GDM1 (cell line): ENCODE data around the gene MCTP1.

Source experiments
- DNase-seq: peaks from one replicate; lab custom pipeline; 2025; lab: John Stamatoyannopoulos, UW

Gene MCTP1

DNA sequence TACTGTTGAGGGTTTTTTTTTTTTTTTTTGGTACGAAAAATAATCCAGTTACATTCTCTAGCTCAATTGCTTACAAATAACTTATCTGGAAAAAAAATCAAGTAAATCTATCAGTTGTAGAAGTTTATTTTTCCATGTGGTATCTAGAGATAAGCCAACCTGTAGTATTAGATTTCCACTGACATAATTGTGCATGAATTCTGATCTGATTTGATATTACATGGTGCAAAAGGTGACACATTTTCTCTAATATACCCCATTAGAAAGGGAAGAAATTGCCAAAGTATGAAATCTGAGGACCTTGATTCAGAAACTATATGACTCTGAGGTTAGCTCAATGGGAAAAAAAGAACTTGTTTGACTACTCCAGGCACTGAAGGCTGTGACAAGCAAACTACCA, 524.9 kb downstream of the MCTP1 start:
- DNase-seq: no peak

DNA sequence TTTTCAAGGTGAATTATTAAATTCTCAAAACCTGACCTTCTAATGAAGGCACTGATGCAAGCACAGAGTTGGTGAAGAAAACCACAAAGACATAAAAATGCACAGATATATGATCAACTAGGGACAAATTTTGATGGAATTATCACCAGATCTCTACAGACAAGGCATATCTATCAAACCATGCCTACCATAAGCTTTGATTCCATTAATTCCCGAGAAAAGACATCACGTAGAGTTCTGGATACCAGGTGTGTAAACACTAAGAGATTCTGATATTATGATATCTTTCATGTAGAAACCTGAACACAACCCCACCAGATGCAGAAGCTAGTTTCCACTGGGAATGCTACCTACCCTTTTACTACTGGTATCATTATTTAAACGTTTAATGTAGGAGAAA, 525.9 kb downstream of the MCTP1 start:
- DNase-seq: no peak

DNA sequence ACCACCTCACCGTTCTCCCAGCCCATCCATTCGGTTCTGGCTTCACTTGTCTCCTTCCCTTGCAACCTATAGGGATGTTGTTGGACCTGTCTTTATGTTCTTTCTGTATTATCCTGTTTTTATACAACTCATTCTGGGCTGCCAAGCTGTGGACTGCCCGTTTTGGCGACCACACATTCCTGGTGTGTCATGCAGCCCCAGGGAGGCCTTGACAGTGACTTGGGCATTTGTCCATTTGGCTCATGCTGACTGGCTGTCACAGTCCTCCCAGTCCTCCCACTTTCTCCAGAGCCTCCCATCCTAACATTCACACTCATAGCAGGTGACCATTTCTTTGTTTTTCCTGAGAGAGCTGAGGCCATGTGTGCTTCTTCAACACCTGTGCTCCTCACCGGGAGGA, 530.1 kb downstream of the MCTP1 start:
- DNase-seq: no peak

DNA sequence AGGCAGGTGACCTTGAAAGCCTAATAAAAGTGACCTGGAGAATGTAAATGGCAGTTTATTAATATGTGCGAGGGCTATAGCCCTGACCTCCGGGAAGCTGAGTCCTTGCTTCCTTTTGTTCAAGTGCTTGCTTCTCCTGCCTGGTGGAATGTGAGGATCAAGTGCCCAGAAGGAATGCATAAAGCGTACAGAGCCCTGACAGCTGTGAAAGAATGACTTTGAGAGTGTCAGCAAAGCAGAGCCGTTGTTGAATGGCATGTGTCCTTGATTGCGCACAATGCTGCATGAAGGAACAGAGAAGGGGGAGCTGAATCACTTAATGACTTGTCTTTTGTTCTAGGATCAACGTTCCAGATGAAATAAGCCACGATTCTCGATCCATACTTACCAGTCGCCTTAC, 533.4 kb downstream of the MCTP1 start:
- DNase-seq: no peak

DNA sequence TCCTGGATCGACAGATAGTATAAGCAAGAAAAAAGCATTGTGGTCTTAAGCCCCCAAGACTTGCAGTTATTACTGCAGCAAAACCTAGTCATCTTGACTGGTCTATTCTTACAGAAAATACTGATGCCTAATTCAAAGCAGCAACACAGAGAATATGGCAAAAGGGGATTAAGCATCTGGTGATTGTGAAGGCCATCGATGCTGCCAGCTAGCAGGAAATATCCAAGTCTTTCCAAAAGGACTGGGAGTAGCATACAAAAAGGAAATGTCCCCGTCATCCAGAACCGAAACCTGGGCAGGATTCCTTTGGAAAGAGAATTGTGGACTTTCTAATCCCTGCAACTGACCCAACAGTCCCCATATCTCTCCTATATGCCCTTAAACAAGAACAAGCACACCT, 534.2 kb downstream of the MCTP1 start:
- DNase-seq: no peak

DNA sequence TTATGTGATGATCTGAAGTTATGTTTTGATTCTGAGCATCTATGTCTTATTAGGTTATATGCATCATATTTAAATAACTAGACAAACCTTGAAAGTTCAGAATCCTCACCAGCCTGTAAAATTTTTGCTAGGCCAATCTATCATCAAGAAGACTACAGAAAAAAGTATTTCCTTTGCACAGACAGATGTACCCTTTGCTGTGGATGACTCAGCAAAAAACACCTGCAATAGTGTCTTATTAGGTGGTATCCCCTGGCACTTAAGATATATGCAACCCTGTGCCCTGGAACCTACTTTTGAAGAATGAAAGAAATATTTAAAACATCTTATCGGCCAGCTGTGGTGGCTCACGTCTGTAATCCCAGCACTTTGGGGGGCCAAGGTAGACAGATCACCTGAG, 535.9 kb downstream of the MCTP1 start:
- no peak for DNase-seq

DNA sequence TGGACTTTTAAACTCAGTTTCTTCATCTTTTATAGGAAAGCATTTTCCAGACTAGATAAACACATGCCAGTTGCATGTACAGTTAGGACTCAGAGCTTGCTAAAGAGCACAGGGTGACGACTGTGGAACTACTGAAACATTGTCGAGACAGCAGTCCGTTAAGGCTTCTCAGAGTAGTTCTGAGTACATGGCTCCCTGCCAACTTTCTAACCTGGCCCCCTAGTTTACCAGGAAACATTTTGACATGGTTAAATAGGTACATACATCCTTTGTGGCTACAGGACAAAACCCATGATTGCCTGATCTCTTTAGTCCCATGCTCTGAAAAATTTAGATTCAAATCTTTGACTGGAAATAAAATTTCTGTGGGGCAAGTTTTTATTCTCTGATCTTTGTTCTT, 536.7 kb downstream of the MCTP1 start:
- no peak for DNase-seq

DNA sequence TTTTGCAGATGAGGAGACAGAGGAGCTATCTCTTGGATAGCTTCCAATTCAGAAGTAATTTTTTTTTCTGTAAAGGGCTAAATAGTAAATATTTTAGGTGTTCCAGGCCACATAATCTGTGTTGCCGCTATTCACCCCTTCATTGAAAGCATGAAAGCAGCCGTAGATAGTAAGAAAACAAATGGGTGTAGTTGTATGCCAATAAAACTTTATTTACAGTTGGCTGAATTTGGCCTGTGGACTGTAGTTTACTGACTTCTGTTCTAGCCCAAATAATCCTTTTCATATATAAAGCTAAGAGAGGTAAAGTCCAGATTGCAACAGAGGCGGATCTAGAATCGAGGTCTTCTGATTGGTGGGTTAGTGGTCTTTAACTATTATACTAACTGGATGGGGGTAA, 537.5 kb downstream of the MCTP1 start:
- no peak for DNase-seq

DNA sequence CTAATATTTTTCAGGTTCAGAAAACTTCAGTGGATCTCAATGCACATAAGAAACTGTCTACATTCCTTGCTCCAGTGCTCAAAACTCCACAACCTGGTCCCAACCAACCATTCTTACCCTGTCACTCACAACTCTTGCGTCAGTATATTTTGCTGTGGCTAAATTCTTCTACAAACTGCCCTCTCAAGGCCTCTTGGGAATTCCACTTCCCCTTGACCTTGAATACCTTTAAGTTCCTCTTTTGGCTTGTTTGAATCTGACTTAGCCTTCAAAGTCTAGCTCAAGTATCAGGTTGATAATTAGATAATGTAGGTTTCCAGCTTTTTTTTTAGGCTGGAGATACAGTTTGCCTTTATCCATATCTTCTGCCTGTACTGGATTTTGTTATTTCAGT, 538.2 kb downstream of the MCTP1 start:
- DNase-seq: peak; percentile 65

DNA sequence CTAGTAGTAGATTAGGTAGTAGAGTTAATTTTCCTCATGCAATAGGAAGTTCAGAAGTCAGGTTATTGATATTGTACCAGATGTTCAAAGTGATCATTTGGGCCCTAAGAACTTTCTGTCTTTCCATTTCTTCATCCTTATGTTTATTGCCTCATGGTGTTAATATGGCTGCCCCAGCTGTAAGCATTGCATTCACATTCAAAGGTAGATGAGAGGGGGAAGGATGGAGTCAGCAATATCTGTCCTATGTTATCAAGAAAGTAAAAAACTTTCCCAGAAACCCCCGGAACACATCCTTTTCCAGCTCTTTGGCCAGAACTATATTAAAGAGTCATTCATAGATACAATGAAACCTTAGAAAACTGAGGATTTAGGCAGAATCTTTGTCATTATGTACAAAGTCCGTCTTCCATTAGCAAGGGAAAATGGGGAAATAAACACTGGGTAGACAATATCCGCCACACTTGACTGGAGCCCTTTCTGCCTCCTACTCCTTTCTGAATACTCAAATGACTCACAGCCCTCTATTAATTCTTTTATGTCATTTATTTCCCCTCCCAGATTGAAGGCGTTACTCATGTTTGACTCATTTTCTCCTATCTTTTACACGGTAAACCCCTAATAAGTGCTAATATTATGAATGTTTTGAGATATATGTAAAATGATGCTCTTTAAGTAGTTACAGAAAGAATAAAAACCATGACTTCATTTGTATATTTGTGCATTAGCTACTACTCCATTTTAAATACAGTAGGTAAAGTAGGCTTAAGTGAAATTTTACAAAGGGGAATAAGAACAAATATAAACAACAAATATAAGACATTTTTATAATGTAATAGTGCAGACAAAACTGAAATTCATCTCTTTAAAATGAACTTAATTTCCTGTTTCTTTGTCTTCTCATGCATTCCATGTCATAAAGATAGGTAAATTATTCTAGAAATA, 538.8 kb downstream of the MCTP1 start:
- DNase-seq: no peak

DNA sequence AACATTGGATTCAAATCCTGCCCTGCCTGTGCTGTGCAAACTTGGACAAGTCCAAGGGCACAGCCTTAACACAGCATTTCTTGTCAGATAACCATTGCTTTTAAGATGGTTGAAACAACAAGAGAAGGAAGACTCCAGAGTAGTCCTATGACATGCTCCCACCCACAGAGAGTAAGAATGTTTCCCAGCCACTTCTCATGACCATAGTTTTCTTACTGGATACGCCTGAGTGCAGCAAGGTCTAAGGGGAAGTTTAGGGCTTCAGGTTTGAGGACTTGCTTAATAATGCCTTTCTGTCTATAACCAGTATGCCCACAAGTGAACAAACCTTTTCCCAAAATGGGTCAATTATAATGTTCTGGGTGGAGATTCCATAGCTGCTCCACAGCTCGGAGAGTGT, 540.0 kb downstream of the MCTP1 start:
- DNase-seq: no peak

DNA sequence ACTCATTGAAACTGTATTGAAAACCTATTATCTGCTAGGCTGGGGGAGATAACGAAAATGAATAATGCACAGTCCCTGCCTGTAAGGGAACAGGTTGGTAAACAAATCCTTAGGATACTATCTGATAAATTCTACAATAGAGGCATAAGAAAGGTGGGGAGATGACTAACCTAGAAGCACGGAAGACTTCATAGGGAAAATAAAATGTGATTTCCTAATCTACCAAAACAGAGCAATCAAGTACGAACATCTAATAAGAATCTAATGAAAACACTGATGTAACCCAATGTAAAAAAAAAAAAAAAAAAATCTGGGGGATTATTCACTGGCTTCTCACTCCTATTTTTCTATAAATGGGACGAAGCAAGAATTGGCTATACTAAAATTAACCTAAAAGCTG, 542.0 kb downstream of the MCTP1 start:
- no peak for DNase-seq

DNA sequence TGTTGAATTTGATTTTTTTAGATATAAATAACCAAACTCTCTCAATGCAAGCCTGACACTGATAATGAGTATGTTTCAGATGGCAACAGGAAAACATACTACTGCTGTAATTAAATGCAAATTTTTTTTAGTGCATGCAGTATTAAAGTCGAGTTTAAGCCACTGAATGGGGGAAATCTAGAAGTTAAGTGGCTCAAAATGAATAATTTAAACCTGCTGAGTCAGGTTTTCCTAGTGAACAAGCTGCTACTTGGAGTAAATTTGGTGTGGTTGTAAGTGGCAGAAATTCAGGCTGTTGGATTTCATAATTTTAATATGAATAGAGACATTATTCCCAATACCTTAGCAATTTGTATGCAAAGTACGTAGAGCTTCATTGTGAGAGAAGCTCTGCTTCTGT, 544.6 kb downstream of the MCTP1 start:
- no peak for DNase-seq

DNA sequence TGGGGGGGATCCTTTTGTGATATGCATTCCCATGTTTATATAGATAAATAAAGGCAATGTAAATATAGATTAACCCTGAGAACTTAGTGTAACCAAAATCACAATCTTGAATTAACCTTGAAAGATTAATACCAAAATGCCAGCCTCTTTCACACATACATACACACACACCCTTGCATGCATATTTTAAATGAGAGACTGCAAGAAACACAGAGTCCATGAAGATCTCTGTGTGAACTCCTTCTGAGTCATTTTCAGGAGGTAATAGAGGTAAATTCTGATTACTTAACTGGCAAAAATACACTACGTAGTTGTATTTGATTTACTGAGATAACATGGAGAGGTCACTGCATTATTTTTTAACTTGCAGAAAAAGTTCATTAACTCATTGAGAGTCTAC, 548.4 kb downstream of the MCTP1 start:
- DNase-seq: no peak

DNA sequence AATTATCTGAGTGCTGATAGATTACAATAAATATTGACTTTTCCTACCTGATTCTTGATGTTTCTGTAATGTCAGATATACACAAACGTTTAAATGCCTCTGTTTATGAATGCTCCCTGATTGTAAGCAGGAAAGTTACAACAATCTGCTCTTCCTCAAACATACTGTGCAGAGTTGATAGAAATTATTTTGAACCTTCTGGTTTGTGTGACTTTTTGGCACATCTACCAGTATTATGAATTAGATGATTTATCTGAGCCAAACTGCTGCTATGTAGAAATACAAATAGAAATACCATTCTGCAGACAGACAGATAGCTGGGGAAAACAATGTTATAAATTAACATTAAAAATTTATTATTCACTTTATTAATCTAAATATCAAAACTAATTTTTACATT, 553.4 kb downstream of the MCTP1 start:
- no peak for DNase-seq

DNA sequence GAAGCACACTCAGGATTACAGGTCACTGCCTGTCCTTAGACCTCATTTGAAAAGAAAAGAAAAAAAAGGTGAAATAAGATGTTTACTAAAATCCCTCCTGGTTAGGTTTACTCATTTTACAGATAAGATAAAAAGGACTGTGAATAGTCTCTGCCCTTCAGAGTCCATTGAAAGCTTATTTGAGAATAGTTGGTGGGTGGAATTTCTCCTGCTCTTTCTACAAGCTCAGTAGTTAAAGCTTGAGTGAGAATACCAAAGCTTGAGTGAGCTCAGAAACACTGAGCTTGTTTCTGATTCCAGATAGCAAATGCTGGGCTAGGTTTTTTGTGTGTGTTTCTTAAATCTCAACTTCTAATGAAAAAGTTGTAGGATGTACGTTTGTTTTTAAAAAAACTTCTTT, 559.8 kb downstream of the MCTP1 start:
- DNase-seq: no peak

DNA sequence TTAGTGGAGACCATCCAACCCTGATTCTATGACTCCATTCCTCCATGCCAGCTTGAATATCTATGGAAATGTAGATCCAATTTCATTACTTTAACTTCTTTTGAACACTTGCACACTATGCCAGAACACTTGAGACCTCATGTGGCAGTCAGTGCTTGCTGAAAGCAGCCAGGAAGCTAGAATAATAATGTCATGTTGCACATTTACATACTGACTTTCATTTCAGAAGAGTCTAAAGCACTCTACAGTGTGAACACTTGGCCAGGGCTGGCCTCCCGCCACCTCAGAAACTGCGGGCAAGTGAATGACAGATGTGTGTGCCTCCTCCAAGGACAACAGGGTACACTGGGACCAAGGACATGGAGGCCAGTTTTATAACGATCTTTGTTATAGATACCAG, 569.1 kb downstream of the MCTP1 start:
- no peak for DNase-seq

DNA sequence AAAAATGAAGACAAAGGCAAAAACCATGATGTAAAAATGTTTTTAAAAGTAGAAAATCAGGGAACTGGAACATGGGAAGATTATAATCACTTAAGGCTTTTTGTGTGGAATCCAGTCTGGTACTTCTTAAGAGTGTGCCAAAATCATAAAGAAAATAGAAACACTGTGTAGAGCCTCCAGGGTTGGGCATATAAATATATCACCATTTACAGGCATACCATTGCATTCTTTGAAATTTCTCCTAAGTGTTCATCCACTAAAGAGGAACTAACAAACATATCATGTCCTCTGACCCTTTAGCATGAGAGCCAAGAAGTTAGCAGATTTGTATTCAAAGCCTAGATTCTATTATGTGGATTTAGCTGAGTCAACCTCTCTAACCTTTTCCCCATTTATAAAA, 573.1 kb downstream of the MCTP1 start:
- no peak for DNase-seq

DNA sequence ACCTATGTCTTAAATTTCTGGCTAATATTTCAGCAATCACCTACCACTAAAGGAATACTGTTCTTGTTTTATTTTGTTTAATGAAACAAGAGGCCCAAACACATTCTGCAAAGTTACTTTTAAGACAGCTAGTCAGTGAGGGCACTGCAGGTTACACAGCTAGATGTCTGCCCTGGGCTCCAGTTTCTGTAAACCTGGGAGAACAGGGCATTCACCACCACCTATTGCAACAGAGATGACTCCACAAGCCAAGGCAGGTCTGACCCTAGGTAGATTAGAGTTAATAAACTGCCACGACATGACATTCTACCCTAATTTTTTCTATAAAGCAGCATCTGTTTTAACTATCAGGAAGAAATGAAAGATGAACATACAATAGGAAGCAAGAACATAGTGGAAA, 575.6 kb downstream of the MCTP1 start:
- DNase-seq: no peak

DNA sequence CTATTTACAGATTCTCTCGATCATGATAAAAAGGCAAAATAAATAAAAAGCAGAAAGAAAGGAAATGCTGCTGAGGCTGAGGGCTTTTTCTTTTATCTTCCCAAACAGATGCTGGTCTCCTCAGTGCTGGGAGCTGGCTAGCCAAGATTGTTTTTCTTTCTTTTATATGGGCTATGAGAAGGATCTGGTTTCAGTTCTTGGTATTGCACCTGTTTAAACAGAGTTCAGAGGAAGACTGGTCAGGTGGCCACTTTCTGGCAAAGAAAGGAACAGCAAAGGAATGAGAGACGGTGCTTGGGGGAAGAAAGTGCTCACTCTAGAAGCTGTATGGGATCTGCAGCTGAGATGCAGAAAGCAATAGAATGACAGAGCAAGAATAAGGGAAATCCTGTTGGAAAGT, 577.5 kb downstream of the MCTP1 start:
- DNase-seq: peak; percentile 11

DNA sequence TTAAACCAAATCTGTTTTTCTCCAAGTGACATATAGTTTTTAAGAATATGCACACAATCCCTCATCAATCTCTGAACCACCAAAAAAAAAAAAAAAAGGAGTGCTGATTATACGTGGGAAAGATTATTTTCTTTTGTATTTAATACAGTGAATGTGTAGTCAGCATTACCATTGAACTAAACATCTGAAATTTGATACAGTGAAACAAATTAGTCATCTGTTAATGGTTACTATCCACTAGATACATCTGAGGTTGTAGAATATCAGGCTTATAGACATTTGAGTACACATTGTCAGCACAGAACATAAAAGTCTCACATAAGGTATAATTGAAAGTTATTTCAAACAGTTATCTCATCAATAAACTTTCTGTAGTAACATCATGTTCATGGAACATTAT, 579.5 kb downstream of the MCTP1 start:
- no peak for DNase-seq

DNA sequence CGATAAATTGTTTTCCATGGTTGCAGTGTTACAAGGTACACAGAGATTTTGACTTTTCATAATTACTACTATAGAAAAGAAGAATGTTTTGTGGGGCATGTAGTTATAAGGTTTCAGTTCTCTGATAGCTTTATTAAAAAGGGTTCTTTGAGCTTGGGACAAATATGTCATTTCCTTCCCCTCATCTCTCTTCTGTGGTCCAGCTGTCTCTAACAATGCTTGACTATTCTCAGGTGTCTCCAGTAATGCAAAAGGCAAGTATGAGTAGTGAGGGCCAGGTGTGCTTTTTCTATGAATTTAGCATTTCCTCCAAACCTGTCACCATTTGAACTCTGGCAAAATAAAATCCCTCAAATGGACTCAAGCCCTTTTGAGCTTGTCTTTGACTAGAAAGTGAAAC, 582.2 kb downstream of the MCTP1 start:
- DNase-seq: no peak

DNA sequence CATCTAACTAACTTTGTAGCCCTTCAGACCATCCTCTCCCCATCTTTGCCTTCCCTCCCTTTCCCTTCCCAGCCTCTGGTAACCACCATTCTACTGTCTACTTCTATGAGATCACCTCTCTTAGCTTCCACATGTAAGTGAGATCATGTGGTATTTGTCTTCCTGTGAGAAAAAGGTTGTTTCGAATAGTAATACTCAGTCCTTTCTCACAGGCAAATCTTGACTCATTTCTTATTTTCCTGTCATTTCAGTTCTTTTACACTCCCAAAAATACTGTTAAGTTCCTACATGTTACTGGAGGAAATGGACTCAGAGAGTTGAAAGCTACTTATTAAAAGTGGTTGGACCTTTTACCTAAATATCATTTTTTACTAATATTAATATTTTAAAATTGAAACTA, 584.3 kb downstream of the MCTP1 start:
- no peak for DNase-seq

DNA sequence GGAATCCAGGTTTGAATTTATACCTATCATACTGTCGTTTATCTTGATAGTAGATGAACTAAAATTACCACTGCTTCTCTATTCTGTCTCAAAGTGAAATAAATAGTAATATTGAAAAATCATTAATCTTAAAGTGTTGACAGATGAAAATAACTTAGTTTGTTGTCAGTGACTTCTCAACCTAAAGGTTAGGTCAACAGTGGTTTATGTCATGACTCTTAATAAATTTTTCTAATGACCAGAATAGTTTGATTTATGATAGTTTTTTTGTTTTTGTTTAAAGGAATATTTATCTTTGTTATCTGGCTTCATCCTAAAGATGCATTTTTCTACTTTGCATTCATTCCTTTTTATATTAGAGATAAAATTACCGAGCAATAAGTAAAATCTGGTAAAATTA, 585.3 kb downstream of the MCTP1 start:
- DNase-seq: no peak
